Hepatocyte (in vitro differentiated cells): ENCODE results near the gene TELO2. TPM values are rescaled to one million over a fixed set of nuclear protein-coding genes. Genes with fewer than 3 reads are reported as not detected.

ENCODE experiments used
- DNase-seq: peaks from one replicate; pipeline ENCODE4 v3.0.0-alpha.2; 2016; ENCODE audit warnings: low spot score
- H2AFZ ChIP-seq: fragments of 200-600 bp; sonication (generic); 2 replicates; pipeline ENCODE4 v1.6.0; 2016; ENCODE audit warnings: antibody characterized with exemption, mild to moderate bottlenecking
- H3K27ac ChIP-seq: fragments of 200-600 bp; sonication (generic); 2 replicates; pipeline ENCODE4 v1.5.1; 2016; ENCODE audit warnings: mild to moderate bottlenecking
- H3K27me3 ChIP-seq: fragments of 200-600 bp; sonication (generic); 2 replicates; pipeline ENCODE4 v1.6.1; 2016
- H3K36me3 ChIP-seq: fragments of 200-600 bp; sonication (generic); replicated peaks from 2 replicates; pipeline ENCODE4 v1.5.1; 2016; ENCODE audit warnings: low read depth; ENCODE audit not compliant: insufficient read depth
- H3K4me1 ChIP-seq: fragments of 200-600 bp; sonication (generic); 2 replicates; pipeline ENCODE4 v1.5.1; 2016; ENCODE audit warnings: mild to moderate bottlenecking, moderate library complexity; ENCODE audit not compliant: insufficient read depth
- H3K4me2 ChIP-seq: fragments of 200-600 bp; sonication (generic); 2 replicates; pipeline ENCODE4 v1.6.0; 2016
- H3K4me3 ChIP-seq: fragments of 200-600 bp; sonication (generic); 2 replicates; pipeline ENCODE4 v1.5.1; 2016; ENCODE audit warnings: mild to moderate bottlenecking
- H3K79me2 ChIP-seq: fragments of 200-600 bp; sonication (generic); 2 replicates; pipeline ENCODE4 v1.6.0; 2017; ENCODE audit warnings: mild to moderate bottlenecking
- H3K9me2 ChIP-seq: fragments of 200-600 bp; sonication (generic); replicated peaks from 2 replicates; pipeline ENCODE4 v1.6.0; 2017; ENCODE audit warnings: mild to moderate bottlenecking; ENCODE audit not compliant: insufficient read depth
- H3K9me3 ChIP-seq: fragments of 200-600 bp; sonication (generic); 2 replicates; pipeline ENCODE4 v1.5.1; 2016; ENCODE audit warnings: low read depth, mild to moderate bottlenecking
- H4K20me1 ChIP-seq: fragments of 200-600 bp; sonication (generic); 2 replicates; pipeline ENCODE4 v1.6.0; 2016; ENCODE audit warnings: mild to moderate bottlenecking; ENCODE audit not compliant: insufficient read depth, poor library complexity, severe bottlenecking
- CTCF ChIP-seq: fragments of 200-600 bp; sonication (generic); IDR thresholded peaks from 2 replicates; pipeline ENCODE4 v1.5.1; 2016; ENCODE audit warnings: antibody characterized with exemption, mild to moderate bottlenecking; ENCODE audit not compliant: poor library complexity
- EZH2 ChIP-seq: fragments of 200-600 bp; sonication (generic); IDR thresholded peaks from 2 replicates; pipeline ENCODE4 v1.6.1; 2016; ENCODE audit warnings: antibody characterized with exemption, mild to moderate bottlenecking, borderline replicate concordance
- EZH2phosphoT487 ChIP-seq: fragments of 200-600 bp; sonication (generic); IDR thresholded peaks from one replicate; pipeline ENCODE4 v1.6.1; 2018; ENCODE audit warnings: antibody characterized with exemption, mild to moderate bottlenecking, low read depth, moderate library complexity; ENCODE audit not compliant: unreplicated experiment, severe bottlenecking
- WGBS: methylation state at CpG from one replicate; pipeline ENCODE4 v1.1.6; 2016; ENCODE audit warnings: low lambda C conversion rate; ENCODE audit errors: missing lambda C conversion rate; 5-methylcytosine and 5-hydroxymethylcytosine counted together
- polyA plus RNA-seq: library from polyadenylated mRNA; unstranded; fragments of >200 nt; fragmentation: Nextera tagmentation; extraction: Ambion mirVana; gene quantifications from 2 replicates; pipeline ENCODE4 v1.2.1, GENCODE V29; 2016
- total RNA-seq: library from RNA; depleted of rRNA; stranded (reverse); fragments of >200 nt; gene quantifications from 2 replicates; pipeline ENCODE4 v1.2.3, GENCODE V29; 2014

The TELO2 gene
- total and polyA plus RNA-seq, 2 experiments from 2014 or later, result 22.8 to 50.9 TPM

GRCh38 chr16:1497014-1497598, 3.9 kb downstream of the TELO2 start:
- Histone ChIP-seq H3K27ac (no peak overlapping the region), H4K20me1 (no peaks in the 10 kb centered on the region), H3K27me3 (no peaks in the 10 kb centered on the region), H3K4me3 (no peak overlapping the region), H3K36me3 (no peaks in the 10 kb centered on the region), H3K4me2 (no peak overlapping the region), H3K9me2 (no peaks in the 10 kb centered on the region), H3K79me2 (peaks cover 17% of the 10 kb centered on the region), H2AFZ (no peak overlapping the region), H3K9me3 (no peaks in the 10 kb centered on the region), H3K4me1 (peaks cover 13% of the 10 kb centered on the region)
- TF ChIP-seq EZH2phosphoT487 (no peak), EZH2 (no peak), CTCF (no peak)
- no peak for DNase-seq
- 97% methylated on average over 21 of the region's 21 CpGs for WGBS

DNA sequence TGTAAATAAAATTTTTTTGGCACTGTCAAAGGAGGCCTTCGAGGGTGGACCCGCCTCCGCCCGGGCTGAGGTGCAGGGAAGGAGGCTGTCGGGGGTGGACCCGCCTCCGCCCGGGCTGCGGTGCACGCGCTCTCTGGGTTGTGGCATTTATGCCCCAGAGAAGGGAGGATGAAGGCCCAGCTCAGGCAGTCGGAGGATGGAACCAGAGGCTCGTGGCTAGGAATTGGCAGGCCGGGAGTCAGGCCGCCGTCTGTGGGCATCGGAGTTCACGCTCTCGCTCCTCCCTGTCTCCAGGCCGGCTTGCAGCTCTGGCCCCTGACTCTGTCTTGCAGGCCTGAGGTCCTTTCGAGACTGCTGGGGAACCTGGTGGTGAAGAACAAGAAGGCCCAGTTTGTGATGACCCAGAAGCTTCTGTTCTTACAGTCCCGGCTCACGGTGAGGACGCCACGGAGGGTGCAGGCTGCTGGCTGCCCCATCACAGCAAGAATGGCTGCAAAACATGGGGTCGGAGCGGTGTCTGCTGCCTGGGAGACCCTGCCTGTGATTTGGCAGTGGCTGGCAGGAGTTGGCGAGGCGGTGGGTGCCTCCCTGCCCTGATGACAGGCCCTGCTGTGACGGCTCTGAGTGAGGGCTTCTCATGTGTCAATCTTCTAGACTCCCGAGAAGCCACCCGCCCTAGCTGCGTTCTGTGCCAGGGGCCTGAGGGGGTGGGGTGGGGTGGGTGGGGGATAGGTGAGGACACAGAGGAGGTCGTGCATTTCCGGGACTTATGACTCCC, 5.9 kb downstream of the TELO2 start:
- Histone ChIP-seq H3K4me2 (no peak overlapping the region), H3K9me2 (no peaks in the 10 kb centered on the region), H3K27ac (no peak overlapping the region), H2AFZ (no peak overlapping the region), H3K9me3 (no peaks in the 10 kb centered on the region), H3K4me1 (peaks cover 6% of the 10 kb centered on the region), H3K79me2 (peaks cover 10% of the 10 kb centered on the region), H3K4me3 (no peak overlapping the region), H3K36me3 (no peaks in the 10 kb centered on the region), H4K20me1 (no peaks in the 10 kb centered on the region), H3K27me3 (no peaks in the 10 kb centered on the region)
- WGBS, result 94% methylated on average over 34 of the region's 35 CpGs
- no peak for DNase-seq
- TF ChIP-seq EZH2phosphoT487, result no peak
- TF ChIP-seq EZH2, result no peak
- no peak for TF ChIP-seq CTCF

DNA sequence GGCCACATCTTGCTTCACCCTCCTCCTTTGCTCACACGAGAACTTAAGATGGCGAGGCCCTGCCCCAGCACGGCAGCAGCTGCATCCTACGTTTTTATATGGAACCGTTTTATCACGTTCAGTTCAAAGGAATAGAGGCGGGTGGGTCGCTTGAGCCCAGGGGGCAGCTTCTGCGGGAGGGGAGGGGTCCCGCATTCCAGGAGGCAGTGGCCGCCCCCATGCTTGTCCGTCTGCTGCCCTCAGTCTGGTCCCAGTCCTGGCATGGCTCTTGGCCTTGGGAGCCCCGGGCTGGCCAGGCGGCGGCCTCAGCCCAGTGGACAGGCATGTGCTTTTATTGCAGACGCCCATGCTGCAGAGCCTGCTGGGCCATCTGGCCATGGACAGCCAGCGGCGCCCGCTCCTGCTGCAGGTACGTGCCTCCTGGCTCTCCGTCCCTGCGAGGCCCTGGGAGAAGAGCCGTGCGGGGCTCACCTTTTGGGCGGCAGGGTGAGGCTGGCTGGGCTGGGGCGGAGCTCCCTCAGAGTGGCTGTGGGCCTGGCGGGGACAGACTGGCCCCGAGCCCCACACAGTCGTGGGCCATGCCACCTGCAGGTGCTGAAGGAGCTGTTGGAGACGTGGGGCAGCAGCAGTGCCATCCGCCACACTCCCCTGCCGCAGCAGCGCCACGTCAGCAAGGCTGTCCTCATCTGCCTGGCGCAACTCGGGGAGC, 6.8 kb downstream of the TELO2 start:
- Histone ChIP-seq H2AFZ (no peak overlapping the region), H3K36me3 (no peaks in the 10 kb centered on the region), H3K9me3 (no peaks in the 10 kb centered on the region), H3K79me2 (peaks cover 2% of the 10 kb centered on the region), H3K27me3 (no peaks in the 10 kb centered on the region), H3K4me3 (no peak overlapping the region), H3K9me2 (no peaks in the 10 kb centered on the region), H4K20me1 (no peaks in the 10 kb centered on the region), H3K27ac (no peak overlapping the region), H3K4me2 (no peak overlapping the region), H3K4me1 (no peaks in the 10 kb centered on the region)
- TF ChIP-seq CTCF (no peak), EZH2phosphoT487 (no peak), EZH2 (no peak)
- no peak for DNase-seq
- 96% methylated on average over 30 of the region's 36 CpGs for WGBS
